Astrocyte of the hippocampus (primary cell): Measurements from ENCODE around the gene HNRNPF.
A peak's percentile ranks its signal among the peaks of the same experiment; 100 is the strongest.

Experiments
- DNase-seq: peaks from one replicate; pipeline ENCODE4 v3.0.0; 2011; ENCODE audit warnings: low read depth, low spot score

Gene HNRNPF

GRCh38 chr10:43376828-43377423 is 32.1 kb downstream of the HNRNPF start:
- DNase-seq = no peak

GRCh38 chr10:43376046-43376635 is 32.8 kb downstream of the HNRNPF start:
- DNase-seq = no peak

- DNase-seq = no peak
These were observed 33.5 kb downstream of the HNRNPF start for GRCh38 chr10:43375401-43376020.

- no peak for DNase-seq
These were observed 34.8 kb downstream of the HNRNPF start for GRCh38 chr10:43374194-43374593.

- DNase-seq = no peak
These were observed 35.5 kb downstream of the HNRNPF start for GRCh38 chr10:43373461-43373860.

- DNase-seq = no peak
These were observed 36.1 kb downstream of the HNRNPF start for GRCh38 chr10:43372765-43373361.

GRCh38 chr10:43371418-43371817 is 37.6 kb downstream of the HNRNPF start, which contains the start of gene FXYD4:
FXYD4 (plus strand) TSS chr10:43371636; CDS start chr10:43373747, 2,111 bp downstream.
- DNase-seq = no peak

GRCh38 chr10:43370671-43371215 is 38.2 kb downstream of the HNRNPF start:
- DNase-seq = no peak

- DNase-seq = no peak
These were observed 39.1 kb downstream of the HNRNPF start for GRCh38 chr10:43369921-43370320.

- DNase-seq = no peak
These were observed 44.0 kb downstream of the HNRNPF start for GRCh38 chr10:43365001-43365400.

GRCh38 chr10:43362191-43362839 is 46.7 kb downstream of the HNRNPF start:
- peak; percentile 96 for DNase-seq

GRCh38 chr10:43361547-43362190 is 47.3 kb downstream of the HNRNPF start:
- DNase-seq = no peak

- no peak for DNase-seq
These were observed 48.9 kb downstream of the HNRNPF start for GRCh38 chr10:43360086-43360485.

- DNase-seq = no peak
These were observed 53.1 kb downstream of the HNRNPF start for GRCh38 chr10:43355749-43356371.

GRCh38 chr10:43354879-43355380 is 54.1 kb downstream of the HNRNPF start:
- no peak for DNase-seq

- DNase-seq = no peak
These were observed 54.7 kb downstream of the HNRNPF start for GRCh38 chr10:43354330-43354635.

- peak; percentile 24 for DNase-seq
These were observed 55.3 kb downstream of the HNRNPF start for GRCh38 chr10:43353495-43354329.

- no peak for DNase-seq
These were observed 56.0 kb downstream of the HNRNPF start for GRCh38 chr10:43352951-43353350.

GRCh38 chr10:43351301-43351700 is 57.7 kb downstream of the HNRNPF start:
- DNase-seq = no peak

GRCh38 chr10:43350686-43351085 is 58.3 kb downstream of the HNRNPF start:
- DNase-seq = no peak
